ENCODE measurements around the gene NPY. TPM values are rescaled to one million over a fixed set of nuclear protein-coding genes. Genes with fewer than 3 reads are reported as not detected.

NPY gene
- total RNA-seq, 1 donor from 2014 or later: 0.57 TPM

- no peak overlapping the region for H3K4me2 ChIP-seq (ENCODE audit: low read length)
- H3K79me2 ChIP-seq (ENCODE audit: insufficient read depth, low read length): no peaks in the 10 kb centered on the region
- no peaks in the 10 kb centered on the region for H3K36me3 Mint-ChIP-seq (ENCODE audit: low read depth, unreplicated experiment)
- H3K4me1 ChIP-seq (ENCODE audit: insufficient read depth, low read length): no peaks in the 10 kb centered on the region
- no peak overlapping the region for H3K4me3 Mint-ChIP-seq (ENCODE audit: unreplicated experiment)
- H3K27ac ChIP-seq (ENCODE audit: low read depth, low read length): no peak overlapping the region
- H3K9me3 Mint-ChIP-seq (ENCODE audit: unreplicated experiment): no peaks in the 10 kb centered on the region
- no peak overlapping the region for H3K9ac ChIP-seq (ENCODE audit: low read length)
- H3K27me3 ChIP-seq (ENCODE audit: insufficient read depth, low read length): no peaks in the 10 kb centered on the region
- no peak overlapping the region for H3K4me3 ChIP-seq (ENCODE audit: insufficient read depth, low read depth, low read length)
- H3K4me1 Mint-ChIP-seq (ENCODE audit: low read depth, unreplicated experiment): no peaks in the 10 kb centered on the region
- H3K9me3 ChIP-seq (ENCODE audit: insufficient read depth, low read depth, low read length): no peaks in the 10 kb centered on the region
- DNase-seq (ENCODE audit: low read depth) (no peak), FAIRE-seq (no peak)
- no peaks in the 10 kb centered on the region for H4K20me1 ChIP-seq (ENCODE audit: insufficient read depth, low read length)
- no peaks in the 10 kb centered on the region for H3K36me3 ChIP-seq (ENCODE audit: insufficient read depth, low read length)
- no peaks in the 10 kb centered on the region for H3K27me3 Mint-ChIP-seq (ENCODE audit: low read depth, unreplicated experiment)
- TF ChIP-seq CTCF (IDR thresholded peaks at IDR 0.05; ENCODE audit: insufficient read depth, low read depth, low read length) (no peak), EZH2 (IDR thresholded peaks at IDR 0.05; ENCODE audit: insufficient read depth, low read length) (no peak)
- H3K27ac Mint-ChIP-seq (ENCODE audit: unreplicated experiment): no peak overlapping the region
- H2AFZ ChIP-seq (ENCODE audit: low read depth, low read length): no peak overlapping the region
Measured at GRCh38 chr7:24328894-24329293, 44.9 kb downstream of the NPY start.

DNA sequence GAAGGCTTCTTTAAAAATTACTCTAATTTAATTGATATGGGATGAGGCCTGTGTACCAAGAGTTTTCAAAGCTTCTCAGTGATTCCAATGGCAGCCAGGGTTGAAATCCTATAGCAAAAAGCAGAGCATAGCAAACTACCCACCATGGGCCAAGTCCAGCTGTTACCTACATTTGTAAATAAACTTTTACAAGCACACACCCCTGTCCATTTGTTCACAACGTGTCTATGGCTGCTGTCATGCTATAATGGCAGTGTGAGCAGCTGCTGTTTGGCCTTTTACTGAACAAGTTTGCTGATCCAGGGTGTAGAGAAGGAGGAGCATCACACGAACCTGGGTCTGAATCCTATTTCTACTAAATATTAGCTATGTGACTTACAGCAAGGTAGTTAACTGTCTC lies 50.0 kb downstream of the NPY start:
- Histone ChIP-seq H3K9ac (ENCODE audit: low read length) (no peak overlapping the region), H3K79me2 (ENCODE audit: insufficient read depth, low read length) (no peaks in the 10 kb centered on the region), H2AFZ (ENCODE audit: low read depth, low read length) (no peak overlapping the region), H3K4me1 (ENCODE audit: insufficient read depth, low read length) (no peaks in the 10 kb centered on the region), H3K27me3 (ENCODE audit: insufficient read depth, low read length) (peaks cover 5% of the 10 kb centered on the region), H4K20me1 (ENCODE audit: insufficient read depth, low read length) (no peaks in the 10 kb centered on the region), H3K4me2 (ENCODE audit: low read length) (no peak overlapping the region), H3K9me3 (ENCODE audit: insufficient read depth, low read depth, low read length) (no peaks in the 10 kb centered on the region), H3K36me3 (ENCODE audit: insufficient read depth, low read length) (no peaks in the 10 kb centered on the region), H3K4me3 (ENCODE audit: insufficient read depth, low read depth, low read length) (no peak overlapping the region), H3K27ac (ENCODE audit: low read depth, low read length) (no peak overlapping the region)
- Mint-ChIP-seq H3K4me3 (ENCODE audit: unreplicated experiment) (no peak overlapping the region), H3K36me3 (ENCODE audit: low read depth, unreplicated experiment) (no peaks in the 10 kb centered on the region), H3K27me3 (ENCODE audit: low read depth, unreplicated experiment) (peaks cover 9% of the 10 kb centered on the region), H3K4me1 (ENCODE audit: low read depth, unreplicated experiment) (peaks cover 3% of the 10 kb centered on the region), H3K9me3 (ENCODE audit: unreplicated experiment) (peaks cover 2% of the 10 kb centered on the region), H3K27ac (ENCODE audit: unreplicated experiment) (no peak overlapping the region)
- no peak for TF ChIP-seq CTCF (IDR thresholded peaks at IDR 0.05; ENCODE audit: insufficient read depth, low read depth, low read length)
- no peak for TF ChIP-seq EZH2 (IDR thresholded peaks at IDR 0.05; ENCODE audit: insufficient read depth, low read length)
- FAIRE-seq (no peak), DNase-seq (ENCODE audit: low read depth) (no peak)

DNA sequence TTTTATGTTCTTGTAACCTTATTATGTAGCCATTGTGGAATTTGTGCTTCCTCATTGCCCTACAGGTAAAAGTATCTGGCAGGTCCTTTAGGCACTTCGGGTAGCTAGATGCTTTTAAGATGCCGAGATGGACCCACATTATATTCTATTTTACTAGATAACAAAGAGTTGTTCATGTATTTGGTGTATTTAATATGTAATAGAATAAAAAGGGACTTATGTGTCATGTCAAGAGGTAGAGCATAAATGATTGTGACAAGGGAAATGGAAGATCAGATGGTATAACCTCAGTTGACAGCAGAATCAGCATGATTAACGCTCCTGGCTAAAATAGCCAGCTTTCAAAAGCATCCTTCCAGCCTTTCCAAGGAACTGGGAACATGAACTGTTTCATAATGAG lies 50.6 kb downstream of the NPY start:
- no peak overlapping the region for H2AFZ ChIP-seq (ENCODE audit: low read depth, low read length)
- Mint-ChIP-seq H3K9me3 (ENCODE audit: unreplicated experiment) (peaks cover 2% of the 10 kb centered on the region), H3K4me1 (ENCODE audit: low read depth, unreplicated experiment) (peaks cover 3% of the 10 kb centered on the region), H3K36me3 (ENCODE audit: low read depth, unreplicated experiment) (no peaks in the 10 kb centered on the region), H3K4me3 (ENCODE audit: unreplicated experiment) (no peak overlapping the region), H3K27me3 (ENCODE audit: low read depth, unreplicated experiment) (peaks cover 9% of the 10 kb centered on the region), H3K27ac (ENCODE audit: unreplicated experiment) (no peak overlapping the region)
- H3K9ac ChIP-seq (ENCODE audit: low read length): no peak overlapping the region
- H3K79me2 ChIP-seq (ENCODE audit: insufficient read depth, low read length): no peaks in the 10 kb centered on the region
- FAIRE-seq (no peak), DNase-seq (ENCODE audit: low read depth) (no peak)
- no peaks in the 10 kb centered on the region for H3K9me3 ChIP-seq (ENCODE audit: insufficient read depth, low read depth, low read length)
- no peaks in the 10 kb centered on the region for H3K36me3 ChIP-seq (ENCODE audit: insufficient read depth, low read length)
- TF ChIP-seq EZH2 (IDR thresholded peaks at IDR 0.05; ENCODE audit: insufficient read depth, low read length): no peak
- no peak for TF ChIP-seq CTCF (IDR thresholded peaks at IDR 0.05; ENCODE audit: insufficient read depth, low read depth, low read length)
- no peak overlapping the region for H3K4me2 ChIP-seq (ENCODE audit: low read length)
- no peak overlapping the region for H3K4me3 ChIP-seq (ENCODE audit: insufficient read depth, low read depth, low read length)
- H3K27me3 ChIP-seq (ENCODE audit: insufficient read depth, low read length): peaks cover 5% of the 10 kb centered on the region
- no peak overlapping the region for H3K27ac ChIP-seq (ENCODE audit: low read depth, low read length)
- no peaks in the 10 kb centered on the region for H3K4me1 ChIP-seq (ENCODE audit: insufficient read depth, low read length)
- no peaks in the 10 kb centered on the region for H4K20me1 ChIP-seq (ENCODE audit: insufficient read depth, low read length)

Data from astrocyte (in vitro differentiated cells and primary cell).